Pancreas (tissue), 10 donors: ENCODE results near the gene ACVR1B. TPM values are rescaled to one million over a fixed set of nuclear protein-coding genes. Genes with fewer than 3 reads are reported as not detected.

Source experiments
- ATAC-seq, 4 donors: fragments of 200-7000 bp; cut with Tn5 transposase; one replicate each; pipeline versions ENCODE4 v1.8.0 to v1.9.1; 2020; ENCODE audit warnings: mild to moderate bottlenecking in 4 of 4, moderate library complexity in 4 of 4
- DNase-seq, 6 donors: peaks; one replicate each; pipeline ENCODE4 v3.0.0-alpha.2; 2020
- FAIRE-seq: peaks from 2 replicates; lab custom pipeline; 2012; peaks lifted over from hg19 to GRCh38; lab: Jason Lieb, UNC
- H3K27ac ChIP-seq, 4 donors: fragments of 200-600 bp; sonication (generic); 1 replicate in 3 of 4; 2 replicates in 1 of 4; pipeline versions ENCODE4 v1.5.0 to v1.8.0; 2020
- H3K27me3 ChIP-seq, 4 donors: fragments of 200-600 bp; one replicate each; pipeline ENCODE4 v1.8.0; 2021
- H3K36me3 ChIP-seq, 3 donors: fragments of 200-600 bp; sonication (generic) in 1 of 3; one replicate each; pipeline versions ENCODE4 v1.5.0 to v1.8.0; 2020 to 2021
- H3K4me1 ChIP-seq, 3 donors: fragments of 200-600 bp; one replicate each; pipeline ENCODE4 v1.8.0; 2021
- H3K4me3 ChIP-seq, 4 donors: fragments of 200-600 bp; sonication (generic) in 2 of 4; one replicate each; pipeline versions ENCODE4 v1.5.0 to v1.8.0; 2020 to 2021
- H3K9me3 ChIP-seq, 4 donors: fragments of 200-600 bp; one replicate each; pipeline ENCODE4 v1.8.0; 2021
- CTCF ChIP-seq, 4 donors: fragments of 200-600 bp; sonication (generic) in 3 of 4; IDR thresholded peaks; one replicate each; pipeline versions ENCODE4 v1.5.0 to v1.8.0; 2021; ENCODE audit warnings: antibody characterized with exemption in 4 of 4
- WGBS, 2 donors: extraction: QIAGEN DNeasy Blood & Tissue Kit; methylation state at CpG; one replicate each; pipeline ENCODE4 v1.1.7; 2013; 5-methylcytosine and 5-hydroxymethylcytosine counted together
- intact Hi-C, 3 donors: fragments of 100-400 bp; cut with DNase I; formaldehyde crosslinking; loops; one replicate each; pipeline versions ENCODE4 v1.11.1 to v1.14.2; 2022
- polyA plus RNA-seq, 2 donors: library from polyadenylated mRNA; stranded (reverse); fragments of 200-250 nt; gene quantifications; one replicate each; pipeline ENCODE4 v1.2.3, GENCODE V29; 2013
- total RNA-seq, 6 donors: library from RNA; stranded (reverse); fragmentation: NEBNext Ultra II Directional in 4 of 6; extraction: Animal tissue kit (Norgen Biotek cat#: 25700) in 4 of 6; gene quantifications; one replicate each; pipeline versions ENCODE4 v1.2.1 to v1.2.4, GENCODE V29; 2021 to 2023
- donor health status: healthy with polysubstance abuse.
- donor health status: DM: no; HTN: no; CAD: no; lungs with moderate emphysema.
- donor health status: DM: no; HTN: no; CAD: no.
- donor health status: control.
- donor health status: control.
- donor health status: Bipolar disorder and iron deficiency.
- donor health status: DM: yes; HTN: yes; CAD: no.
- donor health status: DM: no; HTN: no; CAD: no.
- donor health status: DM: no; HTN: no; CAD: no.
- donor health status: DM: yes; HTN: yes; CAD: no.

The ACVR1B gene
- total and polyA plus RNA-seq, 8 donors = 16.0 to 31.4 (median 26.2) TPM

- H3K4me3 ChIP-seq = peak overlapping the region in 2 of 4 donors; percentile 28 to 41
- 63 to 67% methylated on average over 13 of the region's 13 CpGs for WGBS, 2 donors
- peaks cover 6 to 25% (median 8%) of the 10 kb centered on the region in 3 donors for H3K4me1 ChIP-seq
- H3K27me3 ChIP-seq = no peaks in the 10 kb centered on the region
- FAIRE-seq (no peak), DNase-seq (peak in 2 of 6 donors; percentile 34 to 52), ATAC-seq (no peak)
- TF ChIP-seq CTCF (IDR thresholded peaks at IDR 0.05) = no peak
- no peaks in the 10 kb centered on the region for H3K36me3 ChIP-seq
- peak overlapping the region; percentile 82 to 94 (median 86) for H3K27ac ChIP-seq
- intact Hi-C loops = no loop called here
- no peaks in the 10 kb centered on the region for H3K9me3 ChIP-seq
Measured at GRCh38 chr12:52033446-52034140, 82.1 kb downstream of the ACVR1B start.

- Histone ChIP-seq H3K4me3 (no peak overlapping the region), H3K36me3 (no peaks in the 10 kb centered on the region), H3K27me3 (no peaks in the 10 kb centered on the region), H3K9me3 (no peaks in the 10 kb centered on the region), H3K4me1 (peaks cover 6 to 26% (median 8%) of the 10 kb centered on the region in 3 donors), H3K27ac (no peak overlapping the region)
- ATAC-seq = no peak
- no peak for TF ChIP-seq CTCF (IDR thresholded peaks at IDR 0.05)
- intact Hi-C loops = no loop called here
- WGBS, 2 donors = 91 to 95% methylated on average over 4 of the region's 4 CpGs
- no peak for FAIRE-seq
- DNase-seq = peak in 1 of 6 donors; percentile 11
Measured at GRCh38 chr12:52035190-52035589, 83.7 kb downstream of the ACVR1B start.

- 75 to 76% methylated on average over 2 of the region's 2 CpGs for WGBS, 2 donors
- peaks cover 6 to 26% (median 8%) of the 10 kb centered on the region in 3 donors for H3K4me1 ChIP-seq
- H3K27me3 ChIP-seq = no peaks in the 10 kb centered on the region
- H3K27ac ChIP-seq = peak overlapping the region; percentile 79 to 90 (median 84)
- intact Hi-C loops = no loop called here
- TF ChIP-seq CTCF (IDR thresholded peaks at IDR 0.05) = no peak
- H3K36me3 ChIP-seq = no peaks in the 10 kb centered on the region
- ATAC-seq (no peak), FAIRE-seq (no peak), DNase-seq (peak in 1 of 6 donors; percentile 55)
- H3K4me3 ChIP-seq = no peak overlapping the region
- H3K9me3 ChIP-seq = no peaks in the 10 kb centered on the region
Measured at GRCh38 chr12:52035926-52036325, 84.4 kb downstream of the ACVR1B start.

- TF ChIP-seq CTCF (IDR thresholded peaks at IDR 0.05) = no peak
- Histone ChIP-seq H3K9me3 (no peaks in the 10 kb centered on the region), H3K27me3 (no peaks in the 10 kb centered on the region), H3K4me3 (peak overlapping the region in 2 of 4 donors; percentile 60 to 63), H3K4me1 (peaks cover 8 to 26% (median 10%) of the 10 kb centered on the region in 3 donors), H3K27ac (peak overlapping the region; percentile 79 to 90 (median 84)), H3K36me3 (no peaks in the 10 kb centered on the region)
- ATAC-seq (peak; percentile 66 to 72 (median 70)), FAIRE-seq (no peak), DNase-seq (peak; percentile 82 to 94 (median 91))
- 3 to 4% methylated on average over 50 to 53 of the region's 53 CpGs for WGBS, 2 donors
- intact Hi-C loops = no loop called here
Measured at GRCh38 chr12:52036587-52037171, 85.2 kb downstream of the ACVR1B start.
